HFFc6 (cell line): ENCODE results near the gene LILRB5. TPM values are rescaled to one million over a fixed set of nuclear protein-coding genes. Genes with fewer than 3 reads are reported as not detected.
"Not testable (repeated sequence)": the region's sequence is repeated elsewhere in the genome, so short reads cannot be mapped to it uniquely, and the experiment has no call there.

Source experiments
- DNase-seq: peaks from one replicate; pipeline ENCODE4 v3.0.0-alpha.2; 2018
- H3K27ac Mint-ChIP-seq: 2 replicates; pipeline ENCODE4 v1.8.0; 2020; ENCODE audit warnings: mild to moderate bottlenecking, mixed read lengths
- H3K27me3 Mint-ChIP-seq: 2 replicates; pipeline ENCODE4 v1.8.0; 2021; ENCODE audit warnings: mild to moderate bottlenecking, moderate library complexity, mixed read lengths; ENCODE audit not compliant: insufficient read depth
- H3K36me3 Mint-ChIP-seq: 2 replicates; pipeline ENCODE4 v1.8.0; 2021; ENCODE audit warnings: low read depth, mixed read lengths
- H3K4me1 Mint-ChIP-seq: 2 replicates; pipeline ENCODE4 v1.8.0; 2020; ENCODE audit warnings: low read depth, mixed read lengths
- H3K4me3 Mint-ChIP-seq: 2 replicates; pipeline ENCODE4 v1.8.0; 2020; ENCODE audit warnings: mild to moderate bottlenecking, moderate library complexity, mixed read lengths
- H3K9me3 Mint-ChIP-seq: 2 replicates; pipeline ENCODE4 v1.8.0; 2020; ENCODE audit warnings: mild to moderate bottlenecking, mixed read lengths
- total RNA-seq, 6 experiments: library from RNA; stranded (reverse); fragmentation: NEBNext Ultra II Directional; extraction: Animal tissue kit (Norgen Biotek cat#: 25700); gene quantifications; 2 replicates in 1 of 6; 3 replicates in 5 of 6; pipeline ENCODE4 v1.2.3, GENCODE V29; 2021
- TF ChIP-seq, protein P1 (sequence below): fragments of 200-600 bp; sonication (generic); IDR thresholded peaks from 2 replicates; pipeline ENCODE4 v1.5.0; 2021; ENCODE audit warnings: antibody characterized with exemption, mild to moderate bottlenecking

Gene LILRB5
- total RNA-seq, 6 experiments from 2014 or later: not detected

DNA sequence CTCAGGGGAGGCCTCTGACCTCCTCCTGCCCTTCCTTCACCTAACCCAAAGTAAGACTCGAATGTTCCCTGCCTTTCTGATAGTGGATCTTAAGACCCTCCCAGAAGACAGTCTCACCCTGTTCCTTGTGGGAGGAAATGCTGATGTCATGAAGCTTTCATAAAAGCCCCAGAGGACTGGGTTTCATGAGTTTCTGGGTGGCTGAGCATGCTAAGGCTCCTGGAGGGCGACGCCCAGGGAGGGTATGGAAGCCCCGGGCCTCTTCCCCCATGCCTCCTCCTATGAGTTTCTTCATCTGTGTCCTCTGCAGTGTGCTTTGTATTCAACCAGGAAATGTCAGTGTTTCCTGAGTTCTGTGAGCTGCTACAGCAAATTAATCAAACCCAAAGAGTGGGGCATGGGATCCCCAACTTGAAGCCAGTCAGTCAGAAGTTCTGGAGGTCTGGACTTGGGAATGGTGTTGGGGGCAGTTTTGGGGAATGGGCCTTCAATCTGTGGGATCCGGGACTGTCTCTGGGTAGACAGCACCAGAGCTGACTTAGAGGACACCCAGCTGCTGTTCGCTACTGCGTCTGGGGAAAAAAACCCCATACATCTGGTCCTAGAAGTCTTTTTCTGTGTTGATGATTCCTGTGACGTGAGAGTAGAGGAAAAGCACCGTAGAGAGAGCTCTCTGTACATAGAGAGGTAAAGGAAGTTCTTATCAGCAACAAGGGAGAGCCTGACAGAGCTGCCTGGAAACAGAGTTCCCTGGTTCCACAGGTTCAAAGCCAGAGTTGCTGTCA, 25.8 kb upstream of the LILRB5 start:
- no peak for DNase-seq
- Mint-ChIP-seq H3K9me3 (no peaks in the 10 kb centered on the region), H3K27ac (no peak overlapping the region), H3K27me3 (peaks cover 38% of the 10 kb centered on the region), H3K4me1 (peaks cover 28% of the 10 kb centered on the region), H3K4me3 (no peak overlapping the region), H3K36me3 (no peaks in the 10 kb centered on the region)
- TF ChIP-seq, protein P1, sequence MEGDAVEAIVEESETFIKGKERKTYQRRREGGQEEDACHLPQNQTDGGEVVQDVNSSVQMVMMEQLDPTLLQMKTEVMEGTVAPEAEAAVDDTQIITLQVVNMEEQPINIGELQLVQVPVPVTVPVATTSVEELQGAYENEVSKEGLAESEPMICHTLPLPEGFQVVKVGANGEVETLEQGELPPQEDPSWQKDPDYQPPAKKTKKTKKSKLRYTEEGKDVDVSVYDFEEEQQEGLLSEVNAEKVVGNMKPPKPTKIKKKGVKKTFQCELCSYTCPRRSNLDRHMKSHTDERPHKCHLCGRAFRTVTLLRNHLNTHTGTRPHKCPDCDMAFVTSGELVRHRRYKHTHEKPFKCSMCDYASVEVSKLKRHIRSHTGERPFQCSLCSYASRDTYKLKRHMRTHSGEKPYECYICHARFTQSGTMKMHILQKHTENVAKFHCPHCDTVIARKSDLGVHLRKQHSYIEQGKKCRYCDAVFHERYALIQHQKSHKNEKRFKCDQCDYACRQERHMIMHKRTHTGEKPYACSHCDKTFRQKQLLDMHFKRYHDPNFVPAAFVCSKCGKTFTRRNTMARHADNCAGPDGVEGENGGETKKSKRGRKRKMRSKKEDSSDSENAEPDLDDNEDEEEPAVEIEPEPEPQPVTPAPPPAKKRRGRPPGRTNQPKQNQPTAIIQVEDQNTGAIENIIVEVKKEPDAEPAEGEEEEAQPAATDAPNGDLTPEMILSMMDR: no peak

DNA sequence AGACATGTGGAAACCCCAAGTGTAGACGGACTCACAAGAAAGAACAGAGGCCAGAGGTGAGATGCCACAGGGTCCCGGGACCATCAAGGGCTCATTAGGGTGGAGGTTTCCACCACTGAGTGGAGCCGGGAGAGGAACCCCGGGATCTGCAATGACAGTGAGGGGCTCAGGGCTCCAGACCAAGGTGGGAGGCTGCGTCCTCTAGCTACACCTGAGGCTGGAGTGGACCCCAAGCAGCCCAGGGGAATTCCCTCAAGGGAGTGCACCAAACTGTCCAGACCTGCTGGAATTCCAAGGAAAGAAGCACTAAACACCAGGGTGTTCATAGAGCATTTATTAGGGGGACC, 24.6 kb upstream of the LILRB5 start:
- H3K4me3 Mint-ChIP-seq, DNase-seq, H3K36me3 Mint-ChIP-seq, H3K27ac Mint-ChIP-seq, H3K9me3 Mint-ChIP-seq: not testable (repeated sequence)
- Mint-ChIP-seq H3K4me1 (peaks cover 16% of the 10 kb centered on the region), H3K27me3 (peaks cover 35% of the 10 kb centered on the region)

- no peak within 1 kb of the TSS for H3K27ac Mint-ChIP-seq
- no peaks in the 10 kb centered on the region for H3K36me3 Mint-ChIP-seq
- TF ChIP-seq, protein P1: no peak
- no peaks in the 10 kb centered on the region for H3K9me3 Mint-ChIP-seq
- H3K4me3 Mint-ChIP-seq: no peak within 1 kb of the TSS
- H3K4me1 Mint-ChIP-seq: peaks cover 14% of the 10 kb centered on the region
- H3K27me3 Mint-ChIP-seq: peaks cover 36% of the 10 kb centered on the region
- DNase-seq: no peak
Measured at GRCh38 chr19:54281007-54281728, 24.1 kb upstream of the LILRB5 start, which contains the start of gene LILRB2. LILRB2 (minus strand) TSS chr19:54281110; CDS start chr19:54280496, 614 bp downstream.

GRCh38 chr19:54280441-54280840, 23.4 kb upstream of the LILRB5 start:
- Mint-ChIP-seq H3K27me3 (peaks cover 39% of the 10 kb centered on the region), H3K4me1 (peaks cover 14% of the 10 kb centered on the region)
- not testable (repeated sequence) for H3K36me3 Mint-ChIP-seq, H3K9me3 Mint-ChIP-seq, H3K4me3 Mint-ChIP-seq, DNase-seq, H3K27ac Mint-ChIP-seq

- not testable (repeated sequence) for H3K4me3 Mint-ChIP-seq, H3K36me3 Mint-ChIP-seq, DNase-seq, H3K27ac Mint-ChIP-seq, H3K9me3 Mint-ChIP-seq
- peaks cover 14% of the 10 kb centered on the region for H3K4me1 Mint-ChIP-seq
- peaks cover 39% of the 10 kb centered on the region for H3K27me3 Mint-ChIP-seq
Measured at GRCh38 chr19:54280025-54280424, 23.0 kb upstream of the LILRB5 start.

DNA sequence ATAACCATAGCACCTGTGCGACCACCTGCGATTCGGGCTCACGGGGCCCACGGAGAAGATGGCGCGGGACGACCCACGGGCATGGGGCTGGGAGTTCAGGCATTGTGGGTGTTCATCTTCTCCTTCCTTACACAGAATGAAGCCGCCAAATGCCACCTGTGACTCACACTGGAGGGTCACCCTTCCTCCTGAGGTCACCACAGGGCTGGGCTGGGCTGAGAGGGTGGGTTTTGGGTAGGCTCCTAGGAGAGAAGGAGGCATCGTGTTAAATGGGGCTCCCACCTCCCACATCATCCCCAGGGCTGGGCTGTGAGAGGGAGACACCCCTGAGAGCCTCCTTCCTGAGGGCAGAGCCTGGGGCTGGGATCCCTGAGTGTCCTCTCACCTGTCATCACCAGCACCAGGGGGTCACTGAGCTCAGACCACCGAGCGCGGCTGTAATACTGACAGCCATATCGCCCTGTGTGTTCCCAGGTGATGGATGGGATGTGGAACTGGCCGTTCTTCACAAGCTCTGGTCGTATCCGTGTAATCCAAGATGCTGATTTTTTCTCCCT, 22.4 kb upstream of the LILRB5 start:
- DNase-seq: no peak

GRCh38 chr19:54278571-54279195, 21.6 kb upstream of the LILRB5 start:
- H3K9me3 Mint-ChIP-seq, H3K27ac Mint-ChIP-seq, DNase-seq, H3K36me3 Mint-ChIP-seq, H3K4me1 Mint-ChIP-seq, H3K4me3 Mint-ChIP-seq: not testable (repeated sequence)
- peaks cover 48% of the 10 kb centered on the region for H3K27me3 Mint-ChIP-seq

More for the DNA sequence above, 22.4 kb upstream of the LILRB5 start:
- H3K27ac Mint-ChIP-seq: no peak overlapping the region
- no peaks in the 10 kb centered on the region for H3K9me3 Mint-ChIP-seq
- TF ChIP-seq, protein P1: no peak
- no peaks in the 10 kb centered on the region for H3K36me3 Mint-ChIP-seq
- H3K27me3 Mint-ChIP-seq: peaks cover 43% of the 10 kb centered on the region
- H3K4me1 Mint-ChIP-seq: peaks cover 9% of the 10 kb centered on the region
- H3K4me3 Mint-ChIP-seq: no peak overlapping the region

DNA sequence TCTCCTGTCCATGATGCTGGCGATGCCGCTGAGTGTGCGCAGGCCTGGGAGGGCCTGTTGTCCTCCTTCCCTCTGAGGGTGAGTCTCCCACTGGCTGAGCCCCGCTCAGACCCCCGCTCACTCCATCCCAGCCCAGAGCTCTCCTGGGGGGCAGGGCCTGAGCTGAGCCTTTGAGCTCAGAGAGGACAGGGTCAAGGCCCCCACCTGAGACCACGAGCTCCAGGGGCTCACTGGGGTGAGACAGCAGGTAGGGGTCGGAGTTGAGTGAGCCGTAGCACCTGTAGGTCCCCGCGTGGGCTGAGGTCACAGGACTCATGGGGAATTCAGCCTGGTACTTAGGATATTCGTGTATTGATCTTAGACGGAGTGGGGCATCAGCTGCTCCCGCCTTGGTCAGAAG, 21.0 kb upstream of the LILRB5 start:
- not testable (repeated sequence) for H3K9me3 Mint-ChIP-seq, H3K4me1 Mint-ChIP-seq, H3K36me3 Mint-ChIP-seq, H3K27ac Mint-ChIP-seq, DNase-seq, H3K4me3 Mint-ChIP-seq
- peaks cover 47% of the 10 kb centered on the region for H3K27me3 Mint-ChIP-seq

DNA sequence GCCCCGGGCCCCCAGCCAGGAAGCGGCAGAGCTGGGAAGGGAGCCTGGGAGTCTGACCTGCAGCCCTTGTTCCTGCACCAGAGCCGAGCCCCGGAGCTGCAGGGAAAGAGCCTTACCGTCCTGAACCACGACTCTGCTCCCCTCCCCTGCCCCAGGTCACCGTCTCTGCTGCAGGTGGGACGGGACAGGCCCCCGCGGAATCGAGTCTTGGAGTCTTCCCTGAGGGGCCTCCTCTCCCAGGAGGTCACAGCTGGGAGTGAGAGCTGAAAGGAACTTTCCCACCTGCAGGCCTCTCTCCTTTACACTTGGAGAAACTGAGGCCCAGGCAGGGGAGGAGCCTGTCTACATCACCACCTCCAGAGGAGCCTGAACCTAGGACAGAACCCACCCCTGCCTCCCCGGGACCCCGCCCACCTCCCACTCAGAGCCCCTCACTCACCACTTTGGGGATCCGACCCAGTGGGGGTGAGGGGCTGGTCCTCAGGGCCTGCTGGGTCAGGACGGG, 20.1 kb upstream of the LILRB5 start:
- DNase-seq, H3K4me1 Mint-ChIP-seq, H3K27ac Mint-ChIP-seq, H3K36me3 Mint-ChIP-seq, H3K4me3 Mint-ChIP-seq, H3K9me3 Mint-ChIP-seq: not testable (repeated sequence)
- H3K27me3 Mint-ChIP-seq: peaks cover 46% of the 10 kb centered on the region
